Activated T-cell treated with anti-CD3 and anti-CD28 coated beads for 48 hours (primary cell): ENCODE data around the gene FCRL5.

Experiments used
- DNase-seq: peaks from one replicate; pipeline ENCODE4 v3.0.0-alpha.2; 2020; ENCODE audit warnings: low read depth

Gene FCRL5

DNA sequence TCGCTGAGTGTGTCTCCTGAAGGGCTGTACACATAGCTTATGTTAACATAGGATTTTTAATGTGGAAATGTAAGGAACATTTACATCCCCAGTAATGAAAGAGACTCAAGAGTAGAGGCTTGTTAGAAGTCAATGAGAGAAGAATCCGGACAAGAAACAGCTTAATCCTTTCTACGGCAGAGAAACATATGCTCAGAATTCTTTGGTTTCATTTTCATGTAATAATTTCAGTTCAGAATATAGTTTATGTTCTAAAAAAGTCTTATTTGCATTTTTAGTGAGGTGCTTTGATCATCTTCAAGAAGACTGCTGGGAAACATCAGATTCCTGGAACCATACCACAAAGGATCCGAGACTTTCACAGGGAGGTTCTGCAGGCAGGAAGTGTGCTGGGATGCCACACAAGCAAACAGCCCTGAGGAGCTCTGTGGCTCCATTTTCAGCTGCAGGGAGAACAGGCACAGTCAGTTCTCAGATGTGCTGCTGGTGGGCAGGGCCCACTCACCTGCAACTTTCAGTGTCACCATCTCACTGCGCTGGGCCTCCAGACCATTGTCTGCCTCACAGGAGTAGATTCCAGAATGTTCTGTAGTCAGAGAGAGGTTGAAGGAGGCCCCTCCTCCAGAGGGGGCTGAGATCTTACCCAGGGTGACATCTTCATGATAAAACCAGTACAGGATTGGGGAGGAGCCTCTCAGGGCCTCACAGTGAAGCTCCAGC lies 28.4 kb downstream of the FCRL5 start:
- no peak for DNase-seq

DNA sequence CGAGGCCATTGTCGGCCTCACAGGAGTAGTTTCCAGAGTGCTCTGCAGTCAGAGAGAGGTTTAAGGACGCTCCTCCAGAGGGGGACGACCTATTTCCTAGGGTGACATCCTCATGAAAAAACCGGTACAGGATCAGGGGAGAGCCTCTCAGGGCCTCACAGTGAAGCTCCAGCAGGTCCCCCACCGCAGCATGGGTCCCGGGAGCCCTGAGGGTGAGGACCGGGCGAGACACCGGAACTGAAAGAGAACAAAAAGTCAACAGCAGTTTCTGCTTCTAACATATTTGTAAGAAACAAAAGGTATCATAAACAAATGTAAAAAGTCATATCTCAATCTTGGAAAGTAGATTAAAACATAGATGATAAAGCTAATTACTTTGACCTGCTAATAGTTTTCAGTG lies 31.3 kb downstream of the FCRL5 start:
- no peak for DNase-seq

DNA sequence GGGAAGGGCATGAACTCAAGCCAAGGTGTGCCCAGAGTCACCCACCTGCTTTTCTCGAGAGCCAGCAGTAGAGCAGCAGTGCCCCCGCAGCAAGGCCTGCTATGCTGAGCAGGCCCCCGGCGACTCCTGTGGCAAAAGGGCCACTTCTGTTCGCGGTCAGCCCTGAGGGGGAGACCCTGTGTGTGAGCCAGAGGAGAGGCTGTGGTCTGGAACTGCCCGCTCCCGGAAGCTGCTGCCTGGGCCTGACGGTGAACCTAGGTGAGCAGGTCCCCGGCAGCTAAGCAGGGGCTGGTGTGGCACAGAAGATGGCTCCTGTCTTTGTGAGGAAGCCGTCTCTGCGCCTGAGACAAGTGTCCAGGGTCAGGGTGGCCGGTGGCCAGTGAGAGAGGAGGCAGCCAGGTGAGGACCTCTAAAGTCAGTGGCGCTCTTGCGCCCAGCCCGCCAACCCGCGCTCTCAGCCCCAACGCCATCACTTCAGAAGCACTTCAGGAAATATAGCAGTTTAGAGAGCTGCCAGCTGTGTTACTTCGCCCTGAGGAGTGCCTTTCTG lies 31.9 kb downstream of the FCRL5 start:
- no peak for DNase-seq

DNA sequence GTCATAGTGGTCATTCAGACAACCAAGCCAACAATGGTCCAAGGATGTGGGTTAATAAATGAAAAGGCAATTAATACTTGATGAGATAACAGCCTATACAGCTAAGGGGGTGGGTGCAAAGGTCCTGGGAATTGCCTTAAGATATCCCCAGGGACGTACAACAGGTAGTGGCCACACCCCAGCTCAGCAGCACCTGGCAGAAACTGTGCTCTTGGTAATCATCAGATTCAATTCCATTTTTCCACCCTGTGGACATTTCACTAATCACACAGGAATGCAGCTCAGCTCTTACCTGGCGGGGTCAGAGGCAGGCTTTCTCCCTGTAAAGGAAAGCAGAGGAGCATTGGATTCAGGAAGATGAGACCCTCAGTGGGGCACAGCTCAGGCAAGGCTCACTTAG lies 32.9 kb downstream of the FCRL5 start:
- DNase-seq: no peak

DNA sequence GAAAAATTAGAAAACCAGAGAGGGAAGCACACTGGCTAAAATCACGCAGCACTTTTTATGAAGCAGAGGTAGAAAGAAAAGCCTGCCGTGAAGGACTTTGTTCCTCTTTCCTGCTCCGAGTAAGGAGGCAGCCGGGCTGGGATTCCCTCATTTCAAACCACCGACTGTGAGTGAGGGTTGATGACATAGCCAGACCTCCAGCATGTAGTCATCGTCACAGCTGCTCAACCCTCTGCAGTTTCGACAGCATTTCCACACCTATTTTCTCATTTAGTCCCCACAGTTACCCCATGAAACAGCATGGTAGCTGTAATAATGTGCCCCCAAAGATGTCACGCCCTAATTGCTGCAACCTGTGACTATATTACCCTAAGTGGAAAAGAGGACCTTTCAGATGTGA lies 35.3 kb downstream of the FCRL5 start:
- DNase-seq: no peak

DNA sequence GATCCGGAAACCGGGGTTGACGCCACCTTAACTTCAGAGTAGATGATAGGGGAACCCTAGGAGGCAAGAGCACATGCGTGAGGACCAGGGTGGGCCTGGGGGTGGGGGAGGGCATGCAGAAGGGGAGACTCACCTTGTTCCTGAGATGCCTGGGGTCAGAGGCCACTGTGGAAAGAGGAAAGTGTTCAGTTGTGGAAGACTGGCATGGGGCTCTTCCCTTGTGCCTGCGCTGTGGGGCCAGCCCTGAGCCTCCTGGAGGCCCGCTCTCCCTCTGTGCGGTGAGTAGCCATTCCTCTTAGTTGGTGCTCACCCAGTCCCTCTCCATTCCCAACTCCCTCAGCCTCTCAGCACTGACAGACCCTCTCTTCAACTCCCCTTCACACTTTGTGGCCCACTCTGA lies 36.6 kb downstream of the FCRL5 start:
- no peak for DNase-seq

DNA sequence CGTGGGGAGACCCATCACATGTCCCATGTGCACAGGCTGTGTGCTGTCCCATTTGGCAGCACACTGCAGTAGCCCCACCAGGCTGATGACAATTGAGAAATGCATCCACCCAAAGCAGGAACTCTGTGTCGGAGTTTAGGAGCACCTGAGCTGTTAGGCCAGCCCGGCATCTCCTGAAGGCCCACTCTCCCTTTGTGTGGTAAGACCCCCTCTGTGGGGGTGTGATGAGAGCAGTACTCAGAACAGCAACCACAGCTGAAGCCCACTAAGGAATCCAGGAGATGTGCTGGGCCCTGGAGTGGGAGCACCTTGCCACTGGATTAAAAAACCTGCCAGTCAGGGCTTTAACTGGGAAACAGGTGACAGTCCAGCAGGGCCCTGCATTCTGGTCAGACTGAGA lies 37.2 kb downstream of the FCRL5 start:
- DNase-seq: no peak

DNA sequence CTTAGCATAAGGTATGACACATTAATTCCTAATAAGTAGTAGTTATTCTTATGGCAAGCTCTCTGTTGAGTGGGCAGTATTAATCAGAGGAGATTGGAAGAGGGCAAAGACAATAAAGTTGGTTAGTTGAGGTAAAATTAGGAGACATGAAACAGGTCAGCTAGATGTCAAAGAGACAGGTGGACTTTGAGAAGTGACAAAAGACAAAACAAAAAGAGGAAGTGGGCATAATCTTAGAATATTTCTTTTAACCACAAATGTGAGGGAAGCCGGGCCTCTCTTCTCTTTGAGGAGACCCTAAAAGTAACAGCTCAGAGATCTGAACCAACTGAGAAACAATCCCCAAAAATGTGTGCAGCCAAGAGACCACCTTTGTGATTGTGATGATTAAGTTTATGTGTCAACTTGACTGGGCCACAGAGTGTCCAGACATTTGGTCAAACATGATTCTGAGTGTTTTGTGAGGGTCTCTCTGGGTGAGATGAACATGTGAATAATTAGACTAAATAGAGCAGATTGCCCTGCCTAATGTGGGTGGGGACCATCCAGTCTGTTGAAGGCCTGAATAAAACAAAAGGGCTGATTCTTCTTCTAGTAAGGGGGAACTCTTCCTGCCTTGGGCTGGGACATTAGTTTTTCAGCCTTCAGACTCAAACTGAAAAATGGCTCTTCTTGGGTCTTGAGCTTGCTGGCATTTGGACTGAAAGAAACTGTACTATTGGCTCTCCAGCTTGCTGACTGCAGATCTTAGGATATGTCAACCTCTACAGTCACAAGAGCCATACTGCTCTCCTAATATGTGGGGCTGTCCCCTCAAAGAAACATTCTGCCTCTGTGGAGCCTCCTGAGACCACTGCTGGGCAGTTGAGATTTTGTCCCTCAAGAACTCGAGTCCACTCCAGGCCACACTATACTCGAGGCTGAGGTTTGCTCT lies 40.0 kb downstream of the FCRL5 start:
- DNase-seq: no peak

DNA sequence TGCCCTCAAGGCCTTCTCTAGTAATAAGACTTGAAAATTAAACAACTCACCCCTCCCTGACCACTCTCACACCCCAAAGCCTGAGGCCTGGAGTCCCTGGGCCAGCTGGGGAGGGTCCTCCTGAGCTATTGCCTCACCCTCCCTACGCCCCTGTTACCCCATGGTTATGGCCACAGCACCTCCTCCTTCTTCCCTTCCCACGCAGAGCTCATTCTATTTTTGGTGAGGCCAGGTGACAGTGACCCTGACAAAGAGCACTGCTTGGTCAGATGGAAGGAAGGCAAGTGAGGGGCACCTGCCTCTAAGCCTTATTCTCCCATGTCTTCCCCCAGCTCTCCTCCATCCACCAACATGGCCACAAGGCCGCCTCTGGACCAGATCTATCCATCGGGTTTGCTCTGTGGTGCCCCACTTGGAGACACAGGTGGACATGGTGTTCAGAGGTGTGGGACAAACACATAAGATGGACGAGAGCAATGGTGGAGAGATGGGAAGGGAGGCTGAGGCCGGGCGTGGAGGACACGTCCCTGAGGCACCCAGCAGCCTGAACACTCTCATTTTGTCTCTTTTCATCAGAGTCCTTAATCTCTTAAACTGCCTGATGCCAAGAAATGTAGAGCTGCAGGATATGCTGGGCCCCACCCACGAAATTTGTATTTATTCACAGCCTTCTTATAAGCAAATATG lies 42.6 kb downstream of the FCRL5 start:
- DNase-seq: no peak

DNA sequence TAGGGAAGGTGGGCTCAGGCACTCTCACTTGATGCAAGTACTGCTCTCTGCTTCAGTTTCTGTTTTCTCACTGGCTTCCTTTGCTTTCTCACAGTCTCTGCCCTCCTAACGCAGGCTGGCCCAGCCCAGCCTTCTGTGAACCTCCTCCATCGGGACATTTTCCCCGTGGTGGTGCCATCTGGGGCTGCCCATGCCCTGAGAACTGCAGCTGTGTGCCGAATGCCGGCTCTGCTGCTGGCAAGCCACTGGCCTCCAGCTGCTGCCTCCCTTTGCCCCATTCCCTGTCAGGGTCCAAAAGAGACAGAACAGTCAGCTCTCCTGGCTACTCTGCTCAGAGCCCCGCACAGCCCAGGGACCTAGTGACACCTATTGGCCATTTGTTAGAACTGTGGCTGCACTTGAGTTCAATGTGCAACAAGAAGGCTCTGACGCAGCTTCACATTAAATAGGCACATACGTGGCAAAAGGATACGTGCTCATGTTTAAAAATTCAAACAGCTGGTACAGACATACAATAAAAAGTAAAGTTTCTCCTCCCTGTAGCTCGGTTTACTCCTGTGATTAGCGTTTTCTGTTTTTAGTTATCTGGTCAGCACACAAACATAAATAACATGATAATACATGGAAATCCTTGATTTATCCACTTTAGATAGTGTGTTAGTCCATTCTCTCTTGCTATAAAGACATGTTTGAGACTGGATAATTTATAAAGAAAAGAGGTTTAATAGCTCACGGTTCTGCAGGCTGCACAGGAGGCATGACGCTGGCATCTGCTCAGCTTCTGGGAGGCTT lies 46.6 kb downstream of the FCRL5 start:
- DNase-seq: no peak

DNA sequence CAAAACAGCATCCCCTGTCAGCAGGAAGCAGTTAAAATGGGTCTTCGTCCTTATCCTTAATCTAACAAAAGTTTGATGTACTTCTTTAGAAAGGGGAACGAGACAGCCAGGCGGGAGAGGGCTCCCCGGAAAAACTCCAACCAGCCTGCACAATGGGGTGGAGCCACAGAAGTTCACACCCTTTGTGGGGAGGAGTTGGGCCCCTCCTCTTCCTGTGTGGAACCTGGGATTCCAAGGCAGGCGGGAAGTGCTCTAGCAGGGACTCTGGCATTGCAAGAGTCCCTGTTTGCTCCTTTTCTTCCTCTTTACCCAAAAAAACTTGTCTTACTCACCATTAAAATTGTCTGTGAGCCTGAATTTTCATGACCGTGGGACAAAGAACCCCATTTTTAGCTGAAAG lies 47.7 kb downstream of the FCRL5 start:
- no peak for DNase-seq

DNA sequence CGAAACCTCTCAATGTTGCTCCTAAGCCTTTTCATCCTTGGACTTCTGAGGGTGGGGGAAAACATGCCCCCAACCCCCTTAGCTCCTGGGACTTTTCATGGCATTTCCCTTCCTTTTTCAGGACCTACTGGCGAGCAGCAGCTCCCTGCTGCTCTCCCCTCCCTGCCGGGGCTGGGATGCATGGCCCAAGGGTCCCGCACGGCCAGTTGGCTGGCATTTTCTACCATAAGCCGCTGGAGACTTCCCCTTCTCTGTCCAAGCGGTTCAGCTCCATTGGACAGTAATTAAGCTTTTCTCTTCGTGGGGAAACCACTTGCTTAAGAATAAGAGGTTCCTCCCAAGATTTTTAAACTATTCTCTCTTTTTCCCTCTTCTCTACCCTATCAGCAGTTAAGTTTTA lies 52.8 kb downstream of the FCRL5 start:
- DNase-seq: no peak

DNA sequence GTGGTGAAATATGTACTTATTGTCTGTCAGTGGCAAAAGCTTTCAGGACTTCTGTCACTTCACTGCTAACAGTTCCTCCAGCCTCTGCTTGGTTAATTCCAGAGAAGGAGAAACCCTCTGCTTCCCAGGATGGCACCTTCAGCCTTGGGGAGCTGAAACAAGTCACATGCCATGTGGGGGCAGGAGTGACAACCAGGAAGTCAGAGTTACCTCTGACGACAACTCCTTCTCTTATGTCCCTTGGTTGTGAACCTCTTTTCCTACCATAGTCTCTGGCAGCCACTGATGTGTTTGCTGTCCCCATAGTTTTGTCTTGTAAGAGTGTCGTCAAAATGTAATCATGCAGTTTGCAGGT lies 53.6 kb downstream of the FCRL5 start:
- DNase-seq: no peak

DNA sequence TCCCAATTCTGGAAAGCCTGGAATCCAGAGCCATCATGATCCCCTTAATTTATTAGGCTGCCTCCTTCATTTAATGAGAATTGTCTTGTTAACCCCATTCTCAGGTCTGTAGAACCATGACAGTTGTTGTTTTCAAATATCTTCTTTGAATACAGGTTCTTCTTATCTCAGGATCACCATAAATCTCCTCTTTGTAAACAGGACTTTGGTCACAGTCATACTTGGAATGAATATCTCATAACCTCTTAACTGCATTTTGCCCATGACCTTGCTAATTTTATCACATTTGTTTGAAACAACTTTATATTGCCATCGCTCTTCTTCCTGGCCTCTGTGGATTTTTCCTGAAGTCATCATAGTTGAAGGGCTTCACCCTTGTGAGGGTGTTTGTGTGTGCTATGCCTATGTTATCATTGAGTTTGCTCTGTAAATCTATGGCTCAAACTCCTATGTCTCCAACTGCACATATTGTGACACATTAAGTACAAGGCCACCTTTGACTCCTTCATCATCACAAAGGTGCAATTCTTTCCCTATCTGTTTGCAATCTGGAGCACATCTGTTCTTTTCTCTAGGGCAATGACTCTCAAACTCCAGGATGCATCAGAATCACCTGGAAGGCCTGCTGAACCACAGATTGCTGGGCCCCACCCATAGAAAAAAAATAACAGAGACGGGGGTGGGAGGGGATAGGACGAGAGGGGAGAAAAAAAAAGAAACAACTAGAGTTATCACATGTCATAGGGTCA lies 54.2 kb downstream of the FCRL5 start:
- DNase-seq: no peak

DNA sequence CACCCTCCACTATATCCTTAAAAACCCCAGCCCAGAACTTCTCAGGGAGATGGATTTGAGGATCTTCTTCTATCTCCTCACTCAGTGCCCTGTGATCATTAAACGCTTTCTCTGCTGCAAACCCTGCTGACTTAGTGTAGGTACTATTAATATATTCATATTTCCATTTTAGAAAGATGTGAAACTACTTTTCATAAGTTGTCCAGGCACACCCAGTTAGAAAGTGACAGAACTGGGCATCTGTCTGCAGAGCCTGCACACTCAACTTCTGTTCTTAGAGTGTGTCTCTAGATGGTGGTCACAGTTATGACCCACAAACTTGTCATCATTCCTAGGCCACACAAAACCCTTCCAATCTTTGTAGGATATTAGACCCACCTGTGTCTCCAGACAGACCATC lies 55.0 kb downstream of the FCRL5 start:
- DNase-seq: no peak

DNA sequence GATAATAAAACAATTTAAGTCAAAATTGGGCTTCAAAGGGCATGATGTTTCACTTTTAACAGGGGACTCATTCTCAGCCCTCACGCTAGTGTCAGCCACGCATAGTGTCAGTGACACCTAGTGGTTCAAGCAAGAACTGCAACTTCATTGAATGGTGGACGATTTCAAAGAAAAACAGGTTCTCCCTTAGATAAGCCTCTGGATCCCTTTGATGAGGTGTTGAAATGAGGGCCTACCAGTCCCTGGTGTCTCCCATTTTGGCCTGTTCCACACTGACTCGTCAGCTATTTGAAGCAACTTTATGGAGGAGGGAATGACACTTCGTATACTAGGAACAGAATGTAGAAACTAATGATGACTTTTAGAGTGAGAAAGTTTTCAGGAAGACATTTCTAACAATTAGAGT lies 56.2 kb downstream of the FCRL5 start:
- DNase-seq: peak; percentile 9

DNA sequence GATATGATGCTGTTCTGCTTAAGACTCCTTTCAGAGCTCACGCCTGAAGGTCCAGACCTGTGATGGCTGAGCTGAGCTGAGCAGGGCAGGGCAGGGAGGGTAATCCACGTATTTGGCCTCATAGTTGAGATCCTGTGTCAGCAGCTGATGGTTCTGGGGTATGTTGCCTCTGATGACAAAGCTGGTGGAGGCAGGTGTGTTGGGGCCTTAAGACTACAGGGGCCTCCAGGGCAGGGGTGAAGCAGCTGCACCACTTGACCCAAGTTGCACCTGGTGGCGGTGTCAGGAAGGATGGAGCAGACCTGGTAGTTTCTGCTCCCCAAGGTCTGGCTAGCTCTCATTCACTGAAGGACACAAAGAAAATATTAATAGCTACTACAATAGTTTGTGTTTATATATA lies 57.0 kb downstream of the FCRL5 start:
- DNase-seq: no peak

DNA sequence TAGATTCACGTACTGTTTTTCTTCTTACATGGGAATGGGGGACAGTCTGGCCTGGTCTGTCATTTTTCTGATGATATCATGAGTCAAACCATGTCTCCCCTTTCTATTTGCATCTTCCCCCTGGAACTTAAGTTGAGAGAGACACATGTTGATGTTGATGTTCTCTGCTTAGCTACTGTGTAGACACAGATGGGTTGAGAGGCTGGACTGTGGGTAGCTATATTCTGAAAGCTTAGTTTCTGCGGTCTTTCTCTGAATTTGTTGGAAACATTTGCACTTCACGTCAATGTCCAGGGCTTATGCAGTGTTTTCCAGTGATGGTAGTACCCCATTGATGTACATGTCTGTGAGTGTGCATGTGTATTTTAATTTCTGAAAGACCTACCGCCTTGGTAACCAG lies 58.2 kb downstream of the FCRL5 start:
- no peak for DNase-seq

DNA sequence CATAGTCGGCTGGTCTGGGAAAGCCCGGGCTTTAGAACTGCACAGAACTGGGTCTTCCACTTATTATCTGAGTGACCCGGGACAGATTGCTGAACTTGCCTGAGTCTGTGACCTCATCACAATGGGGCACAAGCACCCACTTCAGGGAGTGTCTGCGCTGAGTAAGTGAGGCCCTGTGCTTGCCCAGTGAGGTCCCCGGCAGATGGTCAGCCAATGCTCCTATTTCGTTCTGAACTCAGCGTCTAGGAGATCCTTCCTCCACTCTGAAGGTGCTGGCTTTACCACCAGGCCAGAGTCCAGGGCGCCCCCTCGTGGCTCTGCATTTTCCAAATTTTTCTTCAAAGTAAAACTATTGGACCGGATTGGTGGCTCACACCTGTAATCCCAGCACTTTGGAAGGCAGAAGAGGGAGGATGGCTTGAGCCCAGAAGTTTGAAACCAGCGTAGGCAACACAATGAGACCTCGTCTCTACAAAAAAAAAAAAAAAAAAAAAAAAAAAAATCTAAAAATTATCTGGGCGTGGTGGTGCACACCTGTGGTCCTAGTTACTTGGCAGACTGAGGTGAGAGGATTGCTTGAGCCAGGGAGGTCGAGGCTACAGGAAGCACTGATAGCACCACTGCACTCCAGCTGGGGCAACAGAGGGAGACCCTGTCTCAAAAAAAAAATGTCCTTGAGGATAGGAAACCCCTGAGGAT lies 61.7 kb downstream of the FCRL5 start:
- DNase-seq: peak; percentile 56

DNA sequence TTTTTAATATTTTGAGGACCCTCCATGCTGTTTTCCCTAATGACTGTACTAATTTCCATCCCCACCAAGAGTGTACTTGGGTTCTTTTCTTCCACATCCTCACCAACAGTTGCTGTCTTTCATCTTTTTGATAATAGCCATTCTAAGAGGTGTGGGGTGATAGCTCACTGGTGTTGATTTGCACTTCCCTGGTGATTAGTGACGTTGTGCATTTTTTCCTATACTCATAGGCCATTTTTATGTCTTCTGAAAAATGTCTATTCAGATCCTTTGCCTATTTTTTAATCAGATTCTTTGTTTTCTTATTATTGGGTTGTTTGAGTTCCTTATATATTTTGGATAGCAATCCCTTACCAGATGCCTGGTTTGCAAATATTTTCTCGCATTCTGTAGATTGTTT lies 64.2 kb downstream of the FCRL5 start:
- DNase-seq: no peak

DNA sequence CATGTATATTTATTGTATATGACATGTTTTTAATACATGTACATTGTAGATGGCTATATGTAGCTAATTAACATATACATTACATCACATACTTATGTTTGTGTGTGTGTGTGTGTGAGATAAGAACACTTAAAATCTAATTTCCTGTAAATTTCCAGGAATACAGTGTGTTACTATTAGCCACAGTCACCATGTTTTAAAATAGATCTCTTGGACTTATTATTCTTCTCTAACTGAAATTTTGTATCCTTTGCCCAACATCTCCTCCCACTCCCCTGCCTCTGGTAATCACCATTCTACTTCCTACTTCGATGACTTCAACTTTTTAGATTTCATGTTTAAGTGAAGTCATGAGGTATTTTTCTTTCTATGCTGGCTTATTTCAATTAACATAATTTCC lies 64.8 kb downstream of the FCRL5 start:
- DNase-seq: no peak
